Measurements from ENCODE around the gene CCDC137. TPM values are rescaled to one million over a fixed set of nuclear protein-coding genes. Genes with fewer than 3 reads are reported as not detected.

CCDC137 gene
- polyA plus RNA-seq, 12 donors = 9.3 to 23.9 (median 12.6) TPM; not detected in 1

- DNase-seq = no peak
Measured at GRCh38 chr17:81714412-81715106, 48.0 kb downstream of the CCDC137 start.

GRCh38 chr17:81715107-81715871 is 48.8 kb downstream of the CCDC137 start:
- DNase-seq = no peak

GRCh38 chr17:81715872-81716673 is 49.5 kb downstream of the CCDC137 start:
- DNase-seq = no peak

DNA sequence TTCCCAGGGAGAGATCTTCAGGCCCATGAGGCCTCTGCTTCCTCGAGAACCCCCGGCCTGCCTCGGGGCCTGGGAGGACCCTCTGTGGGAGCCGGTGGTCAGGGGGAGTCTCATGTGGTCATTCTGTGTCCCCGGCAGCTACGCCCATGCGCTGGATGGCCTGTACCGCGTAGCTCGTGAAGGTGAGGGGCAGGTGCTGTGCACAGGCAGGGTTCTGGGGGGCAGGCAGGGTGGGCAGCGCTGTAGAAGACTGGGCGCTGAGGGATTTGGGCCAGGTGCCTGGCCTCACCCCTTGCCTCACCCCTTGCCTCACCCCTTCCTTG is 50.1 kb downstream of the CCDC137 start:
- no peak for DNase-seq

GRCh38 chr17:81717049-81717765 is 50.7 kb downstream of the CCDC137 start:
- DNase-seq = no peak

- no peak for DNase-seq
Measured at GRCh38 chr17:81717766-81718089, 51.2 kb downstream of the CCDC137 start.

DNA sequence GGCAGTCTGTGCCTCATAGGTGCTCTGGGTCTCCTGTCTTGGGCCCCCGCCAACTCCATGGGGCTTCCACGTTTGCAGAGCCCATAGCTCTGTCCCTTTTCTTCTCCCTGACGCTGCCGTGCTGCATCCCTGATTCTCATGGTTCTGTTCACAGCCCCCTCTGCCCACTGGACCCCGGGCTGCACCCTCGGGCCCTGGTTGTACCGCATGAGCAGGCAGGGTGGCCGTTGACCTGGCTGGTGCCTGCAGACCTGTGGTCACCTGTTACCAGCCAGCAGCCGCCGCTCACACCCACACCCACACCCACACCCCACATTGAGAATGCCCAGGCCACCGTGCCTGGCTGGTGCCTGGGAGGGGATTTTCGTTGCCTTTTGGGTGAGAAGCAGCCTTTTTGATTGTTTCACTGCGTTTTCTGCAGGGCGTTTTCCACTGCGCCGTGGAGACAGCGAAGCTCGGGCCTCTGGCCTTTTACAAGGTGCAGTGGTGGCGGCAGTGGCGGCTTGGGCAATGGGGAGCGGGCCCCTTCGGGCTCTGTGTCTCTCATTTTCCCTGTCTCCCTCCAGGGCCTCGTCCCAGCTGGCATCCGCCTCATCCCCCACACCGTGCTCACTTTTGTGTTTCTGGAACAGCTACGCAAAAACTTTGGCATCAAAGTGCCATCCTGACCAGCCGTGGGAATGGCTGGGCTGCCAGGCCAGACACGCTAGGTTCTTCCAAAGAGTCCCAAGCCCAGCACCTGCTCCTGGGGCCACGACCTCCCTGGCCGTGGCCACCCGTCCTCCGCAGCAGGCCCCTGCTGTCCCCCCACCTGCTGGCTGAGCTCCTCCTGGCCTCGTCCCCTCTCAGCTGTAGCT is 53.1 kb downstream of the CCDC137 start:
- no peak for DNase-seq

- DNase-seq = no peak
Measured at GRCh38 chr17:81720267-81721071, 53.9 kb downstream of the CCDC137 start.

- no peak for DNase-seq
Measured at GRCh38 chr17:81722184-81723120, 55.9 kb downstream of the CCDC137 start.

Other genes starting within 250 kb of the CCDC137 start
- gene ACTG1, start 153.9 kb upstream of the CCDC137 start, polyA plus RNA-seq (ENCODE audit: insufficient read length in 12 of 12) = 1,000 to 10,000 TPM in 9 of 12 donors, 100 to 1,000 TPM in 3; 527 to 2,520 (median 1,086) TPM
- 1 to 10 TPM in 10 of 12 donors, not detected in 2; 1.5 to 3.5 (median 2.4) TPM for gene FSCN2, start 138.4 kb upstream of the CCDC137 start, polyA plus RNA-seq (ENCODE audit: insufficient read length in 12 of 12)
- gene FAAP100, start 114.4 kb upstream of the CCDC137 start, polyA plus RNA-seq (ENCODE audit: insufficient read length in 12 of 12) = 10 to 100 TPM in 11 of 12 donors, not detected in 1; 14.0 to 54.1 (median 18.0) TPM
- 10 to 100 TPM in 11 of 12 donors, not detected in 1; 48.7 to 63.7 (median 58.9) TPM for gene NPLOC4, start 29.6 kb upstream of the CCDC137 start, polyA plus RNA-seq (ENCODE audit: insufficient read length in 12 of 12)
- 1 to 10 TPM in 6 of 12 donors, under 1 TPM in 4, not detected in 2; 0.63 to 1.5 (median 1.0) TPM for gene TSPAN10, start 29.5 kb upstream of the CCDC137 start, polyA plus RNA-seq (ENCODE audit: insufficient read length in 12 of 12)
- 1 to 10 TPM in 10 of 12 donors, not detected in 2; 1.4 to 7.6 (median 3.1) TPM for gene PDE6G, start 10.2 kb upstream of the CCDC137 start, polyA plus RNA-seq (ENCODE audit: insufficient read length in 12 of 12)
- 10 to 100 TPM in 3 of 12 donors, 1 to 10 TPM in 8, not detected in 1; 7.0 to 18.7 (median 8.1) TPM for gene OXLD1, start 132 bp upstream of the CCDC137 start, polyA plus RNA-seq (ENCODE audit: insufficient read length in 12 of 12)
- 10 to 100 TPM in 11 of 12 donors, not detected in 1; 21.2 to 39.2 (median 30.1) TPM for gene ARL16, start 17.1 kb downstream of the CCDC137 start, polyA plus RNA-seq (ENCODE audit: insufficient read length in 12 of 12)
- gene HGS, start 17.3 kb downstream of the CCDC137 start, polyA plus RNA-seq (ENCODE audit: insufficient read length in 12 of 12) = 10 to 100 TPM in 11 of 12 donors, not detected in 1; 43.4 to 93.4 (median 50.8) TPM
- gene MRPL12, start 36.6 kb downstream of the CCDC137 start, polyA plus RNA-seq (ENCODE audit: insufficient read length in 12 of 12) = 100 to 1,000 TPM in 1 of 12 donors, 10 to 100 TPM in 10, not detected in 1; 28.6 to 123 (median 48.1) TPM
- gene SLC25A10, start 45.5 kb downstream of the CCDC137 start, polyA plus RNA-seq (ENCODE audit: insufficient read length in 12 of 12) = 10 to 100 TPM in 1 of 12 donors, 1 to 10 TPM in 10, not detected in 1; 1.2 to 22.7 (median 2.9) TPM
- gene GCGR, start 137.4 kb downstream of the CCDC137 start, polyA plus RNA-seq (ENCODE audit: insufficient read length in 12 of 12) = under 1 TPM in 4 of 12 donors, not detected in 8; 0.18 to 0.33 (median 0.22) TPM
- 100 to 1,000 TPM in 3 of 12 donors, 10 to 100 TPM in 8, not detected in 1; 73.5 to 264 (median 95.5) TPM for gene MCRIP1, start 166.6 kb downstream of the CCDC137 start, polyA plus RNA-seq (ENCODE audit: insufficient read length in 12 of 12)
- 10 to 100 TPM in 11 of 12 donors, not detected in 1; 10.9 to 61.9 (median 26.1) TPM for gene PPP1R27, start 168.3 kb downstream of the CCDC137 start, polyA plus RNA-seq (ENCODE audit: insufficient read length in 12 of 12)
- 100 to 1,000 TPM in 11 of 12 donors, not detected in 1; 346 to 655 (median 404) TPM for gene P4HB, start 193.8 kb downstream of the CCDC137 start, polyA plus RNA-seq (ENCODE audit: insufficient read length in 12 of 12)
- 100 to 1,000 TPM in 11 of 12 donors, not detected in 1; 114 to 310 (median 158) TPM for gene ARHGDIA, start 204.6 kb downstream of the CCDC137 start, polyA plus RNA-seq (ENCODE audit: insufficient read length in 12 of 12)
- 100 to 1,000 TPM in 1 of 12 donors, 10 to 100 TPM in 11; 45.6 to 887 (median 57.3) TPM for gene ALYREF, start 224.8 kb downstream of the CCDC137 start, polyA plus RNA-seq (ENCODE audit: insufficient read length in 12 of 12)
- 100 to 1,000 TPM in 2 of 12 donors, 10 to 100 TPM in 9, not detected in 1; 52.4 to 123 (median 89.3) TPM for gene ANAPC11, start 225.0 kb downstream of the CCDC137 start, polyA plus RNA-seq (ENCODE audit: insufficient read length in 12 of 12)
- under 1 TPM in 10 of 12 donors, not detected in 2; 0.14 to 0.81 (median 0.49) TPM for gene NPB, start 235.5 kb downstream of the CCDC137 start, polyA plus RNA-seq (ENCODE audit: insufficient read length in 12 of 12)
- 10 to 100 TPM in 6 of 12 donors, 1 to 10 TPM in 5, not detected in 1; 8.1 to 17.0 (median 10.0) TPM for gene PCYT2, start 244.7 kb downstream of the CCDC137 start, polyA plus RNA-seq (ENCODE audit: insufficient read length in 12 of 12)